Activated naive CD8-positive, alpha-beta T cell treated with anti-CD3 and anti-CD28 coated beads, Interleukin-2, amount 10 ng/mL, durations not matched to agents 7 days and 5 days (primary cell): Measurements from ENCODE around the gene RARB. TPM values are rescaled to one million over a fixed set of nuclear protein-coding genes. Genes with fewer than 3 reads are reported as not detected.

Experiments used
- ATAC-seq: fragments of 150-1000 bp; cut with Tn5 transposase; one replicate; pipeline ENCODE4 v1.10.0; 2021; ENCODE audit warnings: low read depth, moderate library complexity
- POLR2A ChIA-PET: fragments of 350-600 bp; sonication (Branson Sonifier 250); formaldehyde crosslinking; loops from one replicate; lab custom pipeline; 2021; ENCODE audit warnings: antibody characterized with exemption; lab: Charles Lee
- DNase-seq: peaks from one replicate; pipeline ENCODE4 v3.0.0; 2021
- H3K27ac Mint-ChIP-seq: one replicate; pipeline ENCODE4 v1.8.0; 2022; ENCODE audit warnings: mild to moderate bottlenecking, mixed read lengths
- H3K27me3 Mint-ChIP-seq: one replicate; pipeline ENCODE4 v1.8.0; 2022; ENCODE audit warnings: mild to moderate bottlenecking, moderate library complexity, mixed read lengths
- H3K36me3 Mint-ChIP-seq: one replicate; pipeline ENCODE4 v1.8.0; 2021; ENCODE audit warnings: mild to moderate bottlenecking, mixed read lengths
- H3K4me1 Mint-ChIP-seq: one replicate; pipeline ENCODE4 v1.8.0; 2021; ENCODE audit warnings: mixed read lengths
- H3K4me3 Mint-ChIP-seq: one replicate; pipeline ENCODE4 v1.8.0; 2022; ENCODE audit warnings: mild to moderate bottlenecking, moderate library complexity, mixed read lengths
- H3K9me3 Mint-ChIP-seq: one replicate; pipeline ENCODE4 v1.8.0; 2021; ENCODE audit warnings: mixed read lengths
- total RNA-seq, 2 experiments: library from RNA; stranded (reverse); gene quantifications; one replicate each; pipeline ENCODE4 v1.2.3, GENCODE V29; 2021

RARB gene
- total RNA-seq, 2 experiments from 2014 or later: not detected

- DNase-seq (no peak), ATAC-seq (no peak)
- H3K27ac Mint-ChIP-seq: no peak overlapping the region
- H3K9me3 Mint-ChIP-seq: peaks cover 7% of the 10 kb centered on the region
- POLR2A ChIA-PET: no interaction called here
- H3K27me3 Mint-ChIP-seq: peaks cover 6% of the 10 kb centered on the region
- no peak overlapping the region for H3K4me3 Mint-ChIP-seq
- H3K36me3 Mint-ChIP-seq: no peaks in the 10 kb centered on the region
- H3K4me1 Mint-ChIP-seq: no peaks in the 10 kb centered on the region
Observed at GRCh38 chr3:25531971-25532370, 103.9 kb downstream of the RARB start.

- Mint-ChIP-seq H3K9me3 (peaks cover 7% of the 10 kb centered on the region), H3K36me3 (no peaks in the 10 kb centered on the region), H3K4me3 (no peak overlapping the region), H3K27me3 (peaks cover 6% of the 10 kb centered on the region), H3K27ac (no peak overlapping the region), H3K4me1 (no peaks in the 10 kb centered on the region)
- no peak for DNase-seq
- POLR2A ChIA-PET: no interaction called here
- ATAC-seq: no peak
Observed at GRCh38 chr3:25532431-25533162, 104.5 kb downstream of the RARB start.

- Mint-ChIP-seq H3K9me3 (peaks cover 7% of the 10 kb centered on the region), H3K27ac (no peak overlapping the region), H3K4me1 (no peaks in the 10 kb centered on the region), H3K27me3 (peaks cover 6% of the 10 kb centered on the region), H3K4me3 (no peak overlapping the region), H3K36me3 (no peaks in the 10 kb centered on the region)
- no peak for ATAC-seq
- DNase-seq: no peak
- POLR2A ChIA-PET: no interaction called here
Observed at GRCh38 chr3:25533399-25533798, 105.3 kb downstream of the RARB start.

DNA sequence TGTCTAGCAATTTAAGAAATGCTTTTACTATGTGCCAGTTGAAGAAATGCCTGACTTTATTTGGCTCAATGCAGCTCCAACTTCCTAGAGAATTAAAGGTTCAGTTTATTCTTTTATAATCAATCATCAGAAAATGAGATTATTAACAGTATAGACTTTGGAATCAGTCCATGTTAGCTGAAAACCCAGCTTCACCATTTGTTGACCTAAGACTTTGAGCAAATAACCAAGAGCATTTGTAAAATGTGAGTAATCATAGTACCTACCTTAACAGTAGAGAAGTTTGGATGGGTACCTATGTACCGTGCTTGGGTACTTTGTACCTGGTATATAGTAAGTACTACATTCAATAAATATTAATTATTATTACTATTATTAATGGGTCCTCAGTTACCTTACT lies 105.9 kb downstream of the RARB start:
- DNase-seq (no peak), ATAC-seq (no peak)
- Mint-ChIP-seq H3K4me3 (no peak overlapping the region), H3K4me1 (no peaks in the 10 kb centered on the region), H3K27ac (no peak overlapping the region), H3K36me3 (no peaks in the 10 kb centered on the region), H3K27me3 (peaks cover 6% of the 10 kb centered on the region), H3K9me3 (peaks cover 7% of the 10 kb centered on the region)
- POLR2A ChIA-PET: no interaction called here

GRCh38 chr3:25536521-25537391 lies 108.7 kb downstream of the RARB start:
- H3K9me3 Mint-ChIP-seq: peaks cover 7% of the 10 kb centered on the region
- no peak overlapping the region for H3K27ac Mint-ChIP-seq
- no peaks in the 10 kb centered on the region for H3K4me1 Mint-ChIP-seq
- DNase-seq: no peak
- POLR2A ChIA-PET: no interaction called here
- H3K27me3 Mint-ChIP-seq: peaks cover 6% of the 10 kb centered on the region
- no peak overlapping the region for H3K4me3 Mint-ChIP-seq
- ATAC-seq: no peak
- no peaks in the 10 kb centered on the region for H3K36me3 Mint-ChIP-seq

GRCh38 chr3:25537516-25537915 lies 109.5 kb downstream of the RARB start:
- H3K4me1 Mint-ChIP-seq: no peaks in the 10 kb centered on the region
- ATAC-seq (no peak), DNase-seq (no peak)
- peaks cover 4% of the 10 kb centered on the region for H3K9me3 Mint-ChIP-seq
- peaks cover 6% of the 10 kb centered on the region for H3K27me3 Mint-ChIP-seq
- H3K4me3 Mint-ChIP-seq: no peak overlapping the region
- H3K36me3 Mint-ChIP-seq: no peaks in the 10 kb centered on the region
- POLR2A ChIA-PET: no interaction called here
- no peak overlapping the region for H3K27ac Mint-ChIP-seq

- H3K4me1 Mint-ChIP-seq: no peaks in the 10 kb centered on the region
- ATAC-seq (no peak), DNase-seq (no peak)
- H3K9me3 Mint-ChIP-seq: peaks cover 1% of the 10 kb centered on the region
- POLR2A ChIA-PET: no interaction called here
- H3K27me3 Mint-ChIP-seq: peaks cover 6% of the 10 kb centered on the region
- no peaks in the 10 kb centered on the region for H3K36me3 Mint-ChIP-seq
- H3K4me3 Mint-ChIP-seq: no peak overlapping the region
- H3K27ac Mint-ChIP-seq: no peak overlapping the region
Observed at GRCh38 chr3:25540273-25540672, 112.2 kb downstream of the RARB start.

DNA sequence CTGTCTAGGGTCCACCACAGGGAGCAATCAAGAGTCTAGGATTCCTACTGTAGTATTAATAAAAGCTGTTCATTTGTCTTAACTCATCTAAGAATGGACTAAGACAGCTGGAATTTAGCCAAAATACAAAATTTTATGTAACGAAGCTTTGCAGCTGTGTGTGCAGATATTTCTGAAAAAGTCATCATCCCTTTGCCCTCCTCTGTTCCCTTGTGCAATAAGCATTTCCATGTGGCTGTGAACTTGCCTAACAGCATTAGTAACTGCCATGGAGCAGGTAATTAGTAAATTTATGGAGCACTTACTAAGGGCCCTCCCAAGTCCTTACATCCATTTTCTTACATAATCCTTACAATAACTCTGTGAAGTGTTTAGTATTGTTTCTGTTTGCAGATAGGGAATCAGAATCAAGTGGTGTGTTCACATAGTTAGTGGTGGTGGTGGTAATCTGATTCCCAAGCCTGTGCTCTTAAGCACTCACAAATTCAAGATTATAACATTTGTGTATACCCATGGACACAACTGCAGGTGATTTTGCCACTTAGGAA lies 114.5 kb downstream of the RARB start:
- POLR2A ChIA-PET: no interaction called here
- no peak for DNase-seq
- Mint-ChIP-seq H3K9me3 (no peaks in the 10 kb centered on the region), H3K27ac (no peak overlapping the region), H3K4me1 (no peaks in the 10 kb centered on the region), H3K4me3 (no peak overlapping the region), H3K27me3 (peaks cover 6% of the 10 kb centered on the region), H3K36me3 (no peaks in the 10 kb centered on the region)
- ATAC-seq: no peak

- POLR2A ChIA-PET: no interaction called here
- no peak for DNase-seq
- peaks cover 6% of the 10 kb centered on the region for H3K27me3 Mint-ChIP-seq
- H3K4me3 Mint-ChIP-seq: no peak overlapping the region
- no peak for ATAC-seq
- no peaks in the 10 kb centered on the region for H3K36me3 Mint-ChIP-seq
- no peaks in the 10 kb centered on the region for H3K4me1 Mint-ChIP-seq
- H3K27ac Mint-ChIP-seq: no peak overlapping the region
- H3K9me3 Mint-ChIP-seq: no peaks in the 10 kb centered on the region
Observed at GRCh38 chr3:25547103-25547502, 119.0 kb downstream of the RARB start.

DNA sequence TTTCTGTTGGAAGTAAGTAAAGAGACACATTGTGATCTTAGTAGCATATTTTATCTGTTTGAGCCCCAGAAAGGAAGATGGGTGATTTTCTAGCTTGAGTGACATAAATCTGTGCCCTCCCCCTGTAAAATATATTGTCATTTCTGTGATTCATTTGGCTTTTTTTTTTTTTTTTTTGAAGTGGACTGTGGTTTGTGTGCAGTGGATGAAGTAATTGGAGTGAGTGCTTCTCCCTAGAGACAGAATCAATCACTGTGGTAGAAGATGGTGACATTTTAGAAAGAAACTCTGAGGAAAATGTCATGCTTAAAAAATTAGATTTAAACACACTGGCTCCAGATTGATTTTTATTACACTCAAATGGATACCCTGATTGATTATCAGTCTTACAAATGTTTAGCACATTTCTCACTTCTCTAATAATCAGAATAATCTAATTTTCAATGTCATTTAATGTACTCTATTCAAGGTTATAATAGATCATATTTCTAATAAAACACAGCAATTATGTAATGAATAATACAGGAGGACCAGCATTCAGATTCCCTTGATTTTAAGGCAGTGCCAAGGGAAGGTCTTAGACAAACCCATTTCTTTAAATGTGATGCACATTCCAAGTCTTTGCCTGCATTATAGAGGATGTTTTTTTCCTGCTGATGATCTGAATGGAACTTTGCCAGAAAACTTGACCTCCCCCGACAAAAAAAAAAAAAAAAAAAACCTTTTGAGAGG lies 120.0 kb downstream of the RARB start:
- H3K4me3 Mint-ChIP-seq: no peak overlapping the region
- ATAC-seq: no peak

GRCh38 chr3:25548836-25549235 lies 120.8 kb downstream of the RARB start:
- no peaks in the 10 kb centered on the region for H3K9me3 Mint-ChIP-seq

More for the DNA sequence above, 120.0 kb downstream of the RARB start:
- H3K27ac Mint-ChIP-seq: no peak overlapping the region
- H3K4me1 Mint-ChIP-seq: no peaks in the 10 kb centered on the region
- H3K36me3 Mint-ChIP-seq: no peaks in the 10 kb centered on the region
- POLR2A ChIA-PET: no interaction called here
- H3K27me3 Mint-ChIP-seq: peaks cover 9% of the 10 kb centered on the region
- DNase-seq: no peak
- H3K9me3 Mint-ChIP-seq: no peaks in the 10 kb centered on the region

GRCh38 chr3:25552251-25552650 lies 124.2 kb downstream of the RARB start:
- H3K27ac Mint-ChIP-seq: no peak overlapping the region
- no peak for DNase-seq
- ATAC-seq: no peak
- H3K9me3 Mint-ChIP-seq: no peaks in the 10 kb centered on the region
- POLR2A ChIA-PET: no interaction called here
- peaks cover 9% of the 10 kb centered on the region for H3K27me3 Mint-ChIP-seq
- no peak overlapping the region for H3K4me3 Mint-ChIP-seq
- no peaks in the 10 kb centered on the region for H3K36me3 Mint-ChIP-seq
- H3K4me1 Mint-ChIP-seq: no peaks in the 10 kb centered on the region

More at GRCh38 chr3:25548836-25549235, 120.8 kb downstream of the RARB start:
- Mint-ChIP-seq H3K4me1 (no peaks in the 10 kb centered on the region), H3K27me3 (peaks cover 8% of the 10 kb centered on the region), H3K4me3 (no peak overlapping the region), H3K27ac (no peak overlapping the region), H3K36me3 (no peaks in the 10 kb centered on the region)
- POLR2A ChIA-PET: no interaction called here
- no peak for ATAC-seq
- DNase-seq: no peak

GRCh38 chr3:25554376-25554775 lies 126.3 kb downstream of the RARB start:
- Mint-ChIP-seq H3K4me3 (no peak overlapping the region), H3K9me3 (no peaks in the 10 kb centered on the region), H3K36me3 (no peaks in the 10 kb centered on the region), H3K27me3 (peaks cover 9% of the 10 kb centered on the region), H3K27ac (no peak overlapping the region), H3K4me1 (no peaks in the 10 kb centered on the region)
- POLR2A ChIA-PET: no interaction called here
- ATAC-seq (no peak), DNase-seq (no peak)
